ENCODE results near the gene HCRTR1.

- TF ChIP-seq CTCF (IDR thresholded peaks at IDR 0.05; ENCODE audit: control extremely low read depth in 1 of 3, insufficient read depth in 1 of 3, low read depth in 1 of 3, low read length in 3 of 3), result no peak
- TF ChIP-seq TEAD4 (IDR thresholded peaks at IDR 0.05; ENCODE audit: low read depth, low read length), result no peak
- no peak for TF ChIP-seq CHD7 (IDR thresholded peaks at IDR 0.05; ENCODE audit: insufficient replicate concordance, low read length)
- no peak for TF ChIP-seq EP300 (IDR thresholded peaks at IDR 0.05; ENCODE audit: borderline replicate concordance in 1 of 2, low read depth in 2 of 2, low read length in 2 of 2)
- TF ChIP-seq SAP30 (IDR thresholded peaks at IDR 0.05; ENCODE audit: insufficient read depth, insufficient replicate concordance, low read length), result no peak
- no peak for TF ChIP-seq ZNF274 (IDR thresholded peaks at IDR 0.05; ENCODE audit: borderline replicate concordance, extremely low read depth, low read length)
Observed at GRCh38 chr1:31657020-31657804, 39.7 kb downstream of the HCRTR1 start.
